K562 treated with DMSO at 1 percent for 48 hours (cell line): ENCODE results near the gene VPS72. TPM values are rescaled to one million over a fixed set of nuclear protein-coding genes. Genes with fewer than 3 reads are reported as not detected.

Experiments
- total RNA-seq: library from RNA; unstranded; fragments of 300-600 nt; gene quantifications from 2 replicates; pipeline ENCODE4 v1.2.3, GENCODE V29; 2022; ENCODE audit warnings: low replicate concordance; ENCODE audit errors: extremely low read depth

The VPS72 gene, protein sequence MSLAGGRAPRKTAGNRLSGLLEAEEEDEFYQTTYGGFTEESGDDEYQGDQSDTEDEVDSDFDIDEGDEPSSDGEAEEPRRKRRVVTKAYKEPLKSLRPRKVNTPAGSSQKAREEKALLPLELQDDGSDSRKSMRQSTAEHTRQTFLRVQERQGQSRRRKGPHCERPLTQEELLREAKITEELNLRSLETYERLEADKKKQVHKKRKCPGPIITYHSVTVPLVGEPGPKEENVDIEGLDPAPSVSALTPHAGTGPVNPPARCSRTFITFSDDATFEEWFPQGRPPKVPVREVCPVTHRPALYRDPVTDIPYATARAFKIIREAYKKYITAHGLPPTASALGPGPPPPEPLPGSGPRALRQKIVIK
- total RNA-seq = not detected in 2 replicates

DNA sequence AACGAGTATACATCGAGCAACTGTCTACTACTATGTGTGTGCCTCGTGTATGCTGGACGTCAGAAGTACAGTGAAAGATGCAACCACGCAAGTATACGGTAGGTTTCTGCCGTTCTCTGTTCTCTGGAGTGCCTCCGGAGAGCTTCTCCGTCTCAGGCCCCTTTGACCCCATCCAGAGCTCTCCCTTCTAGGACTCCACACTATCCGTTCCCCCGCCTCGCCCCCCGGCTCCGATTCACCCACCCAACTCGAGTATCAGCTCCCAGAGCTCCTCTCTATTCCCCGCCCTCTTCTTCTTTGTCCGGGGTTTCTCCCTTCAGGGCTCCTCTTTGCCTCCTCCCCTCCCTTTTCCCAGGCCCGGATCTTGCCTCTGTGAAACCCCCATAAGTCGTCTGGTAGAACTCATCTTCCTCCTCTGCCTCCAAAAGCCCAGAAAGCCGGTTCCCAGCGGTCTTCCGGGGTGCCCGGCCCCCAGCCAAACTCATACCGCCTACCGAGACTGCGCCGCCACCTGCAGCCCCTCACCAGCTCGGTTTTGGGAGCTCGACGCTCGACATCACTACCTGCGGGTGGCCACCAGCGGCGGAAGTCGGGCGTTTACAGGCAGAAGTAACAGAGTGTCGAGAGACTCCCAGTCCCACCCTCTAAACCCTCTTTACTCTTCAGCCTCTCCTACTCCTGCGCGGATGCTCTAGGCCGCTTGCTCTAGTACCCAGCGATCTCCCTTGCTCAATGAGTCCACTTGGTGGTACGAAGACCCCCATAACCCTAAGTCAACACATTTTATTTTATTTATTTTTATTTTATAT lies at the start of gene VPS72:
Gene VPS72 (minus strand): TSS at position 561 of the 809 bp plus-strand sequence. CDS start 76 bp downstream, at position 485.

DNA sequence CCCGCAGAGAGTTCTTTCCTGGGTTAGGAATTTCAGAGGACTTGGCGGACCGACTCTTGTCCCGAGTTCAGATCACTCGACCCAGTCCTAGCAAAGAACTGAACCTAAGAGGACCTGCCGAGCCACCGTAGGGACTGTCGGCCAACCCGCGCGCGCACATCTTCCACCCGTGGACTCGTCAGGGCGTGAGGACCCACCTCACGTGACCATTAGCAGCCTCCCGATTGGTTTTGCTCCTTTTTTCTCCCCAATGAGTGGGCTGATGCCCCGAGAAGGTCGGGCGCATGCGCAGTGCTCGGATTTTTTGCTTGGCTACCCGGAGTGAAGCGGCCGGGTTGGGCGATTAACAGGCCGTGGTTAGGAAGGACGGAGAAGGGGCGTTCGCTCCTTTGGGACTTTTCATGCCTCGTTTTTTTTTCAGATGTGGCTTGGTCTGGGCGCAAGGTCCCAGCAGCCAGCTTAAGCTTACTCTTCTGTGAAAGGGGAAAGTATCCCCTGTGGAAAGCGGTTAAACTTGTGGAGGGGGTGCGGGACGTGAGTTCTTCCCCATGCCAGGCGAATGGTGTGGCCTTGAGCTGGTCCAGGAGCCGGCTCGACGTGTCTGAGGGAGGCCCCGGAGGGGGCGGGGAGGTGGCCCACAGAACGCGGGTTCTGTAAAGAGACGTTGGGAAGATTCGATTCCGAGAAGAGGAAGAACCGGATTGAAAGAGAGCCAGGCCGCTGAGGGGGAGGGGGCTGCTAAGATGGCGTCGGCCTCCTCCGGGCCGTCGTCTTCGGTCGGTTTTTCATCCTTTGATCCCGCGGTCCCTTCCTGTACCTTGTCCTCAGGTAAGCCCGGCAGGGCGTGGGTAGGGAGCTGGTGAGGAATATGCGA lies 8.5 kb upstream of the VPS72 start, which contains the start of gene PIP5K1A:
Gene PIP5K1A (plus strand): TSS at position 299 of the 874 bp plus-strand sequence. CDS start 445 bp downstream, at position 744.

DNA sequence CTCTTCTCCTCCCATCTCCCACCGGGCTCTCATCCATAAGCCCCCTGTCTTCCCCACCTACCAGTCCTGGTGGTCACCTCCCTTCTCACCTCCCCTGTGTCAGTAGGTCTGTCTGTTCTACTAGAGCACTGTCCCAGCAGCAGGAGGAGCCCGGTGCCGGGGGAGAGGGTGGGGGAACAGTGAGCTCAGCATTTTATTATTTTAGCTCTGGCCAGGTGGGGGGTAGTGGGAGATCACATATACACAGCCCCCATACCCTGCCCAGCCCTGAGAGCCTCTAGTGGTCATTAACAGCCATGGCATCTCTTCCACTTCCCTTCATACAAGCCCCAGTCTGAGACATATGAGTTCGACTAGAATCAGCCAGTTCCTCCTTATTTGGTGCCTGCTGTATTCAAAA lies 14.1 kb downstream of the VPS72 start, which contains the start of gene TMOD4:
Gene TMOD4 (minus strand): TSS at position 119 of the 400 bp plus-strand sequence. CDS start 1,106 bp downstream, outside the sequence.

DNA sequence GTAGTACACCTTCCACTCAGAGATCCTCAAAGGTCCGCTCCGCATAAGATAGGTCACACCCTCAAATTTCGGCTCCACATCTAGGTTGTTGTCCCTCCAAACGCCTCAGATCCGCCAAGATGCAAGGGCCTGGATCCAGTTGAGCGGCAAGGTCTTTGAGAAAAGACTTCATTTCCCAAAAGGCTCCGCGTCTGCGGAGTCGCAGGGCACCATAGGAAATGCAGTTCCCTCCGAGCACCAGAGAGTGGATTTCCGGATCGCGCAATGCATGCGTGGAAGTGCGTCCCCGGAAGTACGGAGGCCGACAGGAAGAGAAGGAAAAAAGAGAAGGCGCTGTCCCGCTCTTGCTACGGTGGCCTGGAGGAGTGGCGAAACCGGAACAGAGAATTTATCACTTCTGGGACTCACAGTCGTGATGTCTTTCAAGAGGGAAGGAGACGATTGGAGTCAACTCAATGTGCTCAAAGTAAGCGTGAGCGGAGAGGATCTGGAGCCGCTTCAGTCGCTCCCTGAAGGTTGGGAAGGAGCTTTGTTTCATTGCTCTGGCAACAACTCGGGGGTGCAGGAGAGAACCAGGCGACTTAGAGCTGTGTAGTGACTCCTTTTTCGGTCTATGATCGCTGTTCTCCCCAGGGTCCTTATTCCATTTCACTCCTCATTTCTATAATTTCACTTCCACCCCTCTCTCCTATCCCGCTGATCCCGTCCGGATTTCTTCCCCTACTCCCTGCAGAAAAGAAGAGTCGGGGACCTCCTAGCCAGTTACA lies 24.1 kb downstream of the VPS72 start, which contains the start of the genes LYSMD1 and SCNM1:
Gene LYSMD1 (minus strand): TSS at position 165 of the 767 bp plus-strand sequence. CDS start 644 bp downstream, outside the sequence.
Gene SCNM1 (plus strand): TSS at position 407 of the 767 bp plus-strand sequence. CDS start 9 bp downstream, at position 416.

DNA sequence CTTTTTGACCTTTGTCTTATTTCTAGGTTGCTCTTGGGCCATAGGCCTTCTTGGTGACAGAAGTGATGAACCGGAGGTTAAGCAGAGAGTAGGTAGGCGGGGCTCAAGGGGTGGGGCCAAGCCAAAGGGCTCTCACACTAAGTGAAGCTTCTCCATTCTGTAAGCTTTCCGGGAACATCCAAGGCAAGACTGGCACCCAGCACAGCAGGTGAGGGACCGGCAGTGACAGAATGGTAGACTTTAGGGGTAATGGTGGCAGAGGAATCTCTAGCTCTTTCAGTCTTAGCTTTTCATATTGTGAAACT lies 33.5 kb downstream of the VPS72 start, which contains the start of gene TNFAIP8L2:
Gene TNFAIP8L2 (plus strand): TSS at position 135 of the 305 bp plus-strand sequence. CDS start 2,049 bp downstream, outside the sequence.

DNA sequence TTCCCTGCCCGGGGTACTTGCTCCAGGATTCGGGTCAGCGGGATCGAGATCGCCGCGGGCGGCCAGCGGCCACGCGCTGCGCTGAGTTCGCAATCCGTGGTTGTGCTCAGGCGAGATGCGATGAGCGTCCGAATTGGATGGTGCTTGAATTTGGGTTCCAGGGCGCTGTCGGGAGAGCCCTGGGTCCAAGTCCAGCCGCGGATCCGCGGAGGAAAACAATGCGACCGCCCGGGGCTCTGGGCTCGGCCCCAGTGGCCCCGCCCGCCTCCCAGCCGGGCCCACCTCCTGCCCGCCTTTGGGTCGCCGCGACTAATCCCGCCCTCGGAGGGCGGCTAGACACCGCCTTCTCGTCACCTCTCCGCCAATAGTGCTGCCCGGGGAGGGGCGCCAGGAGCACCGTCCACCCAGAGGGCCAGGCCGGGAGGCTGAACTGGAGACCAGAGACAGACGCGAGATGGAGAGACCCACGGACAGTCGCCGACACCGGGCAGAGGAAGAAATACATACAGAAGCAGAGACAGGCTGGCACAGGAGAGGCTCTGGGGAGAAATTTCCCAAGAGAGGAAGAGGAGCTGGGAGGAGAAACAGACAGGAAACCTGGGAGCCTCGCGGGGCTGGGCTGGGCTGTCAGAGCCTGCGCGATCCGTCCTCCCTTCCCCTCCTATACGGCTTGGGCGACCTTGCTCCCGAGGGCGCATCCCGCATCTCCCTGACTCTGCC lies 43.4 kb downstream of the VPS72 start, which contains the start of gene SEMA6C:
Gene SEMA6C (minus strand): TSS at position 220 of the 720 bp plus-strand sequence. CDS start 4,010 bp downstream, outside the sequence.

Other genes starting within 250 kb of the VPS72 start
- 153 TPM in 1 of 2 replicates, not detected in the other for gene CERS2, start 215.4 kb downstream of the VPS72 start, total RNA-seq
- not detected in 2 replicates for gene ANXA9, start 207.9 kb downstream of the VPS72 start, total RNA-seq
- gene MINDY1, start 183.3 kb downstream of the VPS72 start, total RNA-seq = not detected in 2 replicates
- gene PRUNE1, start 181.7 kb downstream of the VPS72 start, total RNA-seq = not detected in 2 replicates
- not detected in 2 replicates for gene BNIPL, start 153.6 kb downstream of the VPS72 start, total RNA-seq
- not detected in 2 replicates for gene C1orf56, start 142.4 kb downstream of the VPS72 start, total RNA-seq
- not detected in 2 replicates for gene CDC42SE1, start 130.6 kb downstream of the VPS72 start, total RNA-seq
- gene MLLT11, start 129.8 kb downstream of the VPS72 start, total RNA-seq = not detected in 2 replicates
- not detected in 2 replicates for gene GABPB2, start 119.4 kb downstream of the VPS72 start, total RNA-seq
- gene SEMA6C, start 43.6 kb downstream of the VPS72 start, total RNA-seq = not detected in 2 replicates
- gene TNFAIP8L2, start 33.5 kb downstream of the VPS72 start, total RNA-seq = not detected in 2 replicates
- gene LYSMD1, start 24.3 kb downstream of the VPS72 start, total RNA-seq = not detected in 2 replicates
- gene SCNM1, start 24.1 kb downstream of the VPS72 start, total RNA-seq = not detected in 2 replicates
- not detected in 2 replicates for gene TMOD4, start 14.2 kb downstream of the VPS72 start, total RNA-seq
- not detected in 2 replicates for gene PIP5K1A, start 8.4 kb upstream of the VPS72 start, total RNA-seq
- gene PSMD4, start 64.5 kb upstream of the VPS72 start, total RNA-seq = not detected in 2 replicates
- gene ZNF687, start 92.1 kb upstream of the VPS72 start, total RNA-seq = not detected in 2 replicates
- not detected in 2 replicates for gene PI4KB, start 137.2 kb upstream of the VPS72 start, total RNA-seq
- gene RFX5, start 157.1 kb upstream of the VPS72 start, total RNA-seq = not detected in 2 replicates
- gene SELENBP1, start 182.5 kb upstream of the VPS72 start, total RNA-seq = not detected in 2 replicates
- gene PSMB4, start 209.4 kb upstream of the VPS72 start, total RNA-seq = 1,082 TPM in 1 of 2 replicates, not detected in the other